Stimulated activated CD8-positive, alpha-beta memory T cell treated with anti-CD3 and anti-CD28 coated beads, Interleukin-7, amount 100 ng/mL, for 48 hours (primary cell): ENCODE results near the gene TSGA10IP.

ENCODE experiments used
- DNase-seq, 2 donors: peaks; one replicate each; pipeline ENCODE4 v3.0.0-alpha.2; 2020; ENCODE audit warnings: low read depth in 1 of 2; ENCODE audit errors: extremely low read depth in 1 of 2

TSGA10IP gene

GRCh38 chr11:65973439-65974110 lies 28.3 kb downstream of the TSGA10IP start:
- no peak for DNase-seq

GRCh38 chr11:65975771-65976170 lies 30.5 kb downstream of the TSGA10IP start:
- no peak for DNase-seq

- no peak for DNase-seq
Measured at GRCh38 chr11:65976216-65977176, 31.2 kb downstream of the TSGA10IP start.

GRCh38 chr11:65977621-65978390 lies 32.5 kb downstream of the TSGA10IP start:
- DNase-seq: no peak

- no peak for DNase-seq
Measured at GRCh38 chr11:65978391-65979238, 33.3 kb downstream of the TSGA10IP start.

GRCh38 chr11:65979261-65979759 lies 34.0 kb downstream of the TSGA10IP start:
- DNase-seq: no peak

- DNase-seq: no peak
Measured at GRCh38 chr11:65981101-65981740, 35.9 kb downstream of the TSGA10IP start.

GRCh38 chr11:65981972-65982823 lies 36.9 kb downstream of the TSGA10IP start:
- DNase-seq: no peak

GRCh38 chr11:65982824-65983588 lies 37.7 kb downstream of the TSGA10IP start:
- no peak for DNase-seq

GRCh38 chr11:65983589-65983987 lies 38.3 kb downstream of the TSGA10IP start:
- DNase-seq: no peak

- no peak for DNase-seq
Measured at GRCh38 chr11:65987336-65987735, 42.1 kb downstream of the TSGA10IP start.

GRCh38 chr11:65988791-65989592 lies 43.7 kb downstream of the TSGA10IP start:
- DNase-seq: peak; percentile 69 to 81

- no peak for DNase-seq
Measured at GRCh38 chr11:65992056-65992455, 46.8 kb downstream of the TSGA10IP start.

- DNase-seq: no peak
Measured at GRCh38 chr11:65997286-65997685, 52.0 kb downstream of the TSGA10IP start.

- peak; percentile 86 to 90 for DNase-seq
Measured at GRCh38 chr11:66001942-66002647, 56.8 kb downstream of the TSGA10IP start, which contains the start of the genes BANF1 and EIF1AD. TSS of gene BANF1 (plus strand) at chr11:66002503. CDS start at chr11:66003251, 748 bp downstream. TSS of gene EIF1AD (minus strand) at chr11:66002157. CDS start at chr11:66000389, 1,768 bp downstream.

- no peak for DNase-seq
Measured at GRCh38 chr11:66002648-66003225, 57.5 kb downstream of the TSGA10IP start.
